Right cardiac atrium (tissue), 5 donors: ENCODE measurements around the gene MRPL22. TPM values are rescaled to one million over a fixed set of nuclear protein-coding genes. Genes with fewer than 3 reads are reported as not detected.

ENCODE experiments used
- polyA plus RNA-seq: library from polyadenylated mRNA; stranded (reverse); fragments of 200-250 nt; gene quantifications from one replicate; pipeline ENCODE4 v1.2.3, GENCODE V29; 2013
- total RNA-seq, 4 donors: library from RNA; stranded (reverse); fragmentation: NEBNext Ultra II Directional; extraction: Animal tissue kit (Norgen Biotek cat#: 25700); gene quantifications; one replicate each; pipeline ENCODE4 v1.2.1, GENCODE V29; 2021
- donor health status: healthy with polysubstance abuse.
- donor health status: DM: no; HTN: yes; CAD: no.
- donor health status: DM: no; HTN: no; CAD: no.
- donor health status: DM: no; HTN: yes; CAD: no; lungs with severe emphysema.
- donor health status: DM: yes; HTN: yes; CAD: no.

The MRPL22 gene
- total and polyA plus RNA-seq, 5 donors, result 51.5 to 87.4 (median 63.3) TPM

Other genes with a start within 250 kb of the MRPL22 start
- gene LARP1, start 185.7 kb upstream of the MRPL22 start, total RNA-seq, result 100 to 1,000 TPM; 119 to 130 (median 124) TPM
- 43.9 TPM for gene LARP1, start 185.7 kb upstream of the MRPL22 start, polyA plus RNA-seq
- 10 to 100 TPM; 12.7 to 34.6 (median 29.2) TPM for gene FAXDC2, start 90.5 kb upstream of the MRPL22 start, total RNA-seq
- 23.0 TPM for gene FAXDC2, start 90.5 kb upstream of the MRPL22 start, polyA plus RNA-seq
- gene CNOT8, start 82.4 kb upstream of the MRPL22 start, total RNA-seq, result 10 to 100 TPM; 22.7 to 28.9 (median 27.3) TPM
- 19.6 TPM for gene CNOT8, start 82.4 kb upstream of the MRPL22 start, polyA plus RNA-seq
- 10 to 100 TPM; 13.2 to 14.4 (median 13.9) TPM for gene GEMIN5, start 2.9 kb upstream of the MRPL22 start, total RNA-seq
- 5.1 TPM for gene GEMIN5, start 2.9 kb upstream of the MRPL22 start, polyA plus RNA-seq
- gene KIF4B, start 72.7 kb downstream of the MRPL22 start, total RNA-seq, result under 1 TPM in 1 of 4 donors, not detected in 3; 0.08 TPM
- not detected for gene KIF4B, start 72.7 kb downstream of the MRPL22 start, polyA plus RNA-seq